RWPE2 (cell line): ENCODE measurements around the gene BABAM2.
A peak's percentile ranks its signal among the peaks of the same experiment; 100 is the strongest.

Source experiments
- ATAC-seq: fragments of 200-7000 bp; cut with Tn5 transposase; 3 replicates; pipeline ENCODE4 v1.9.1; 2021; ENCODE audit warnings: low read depth
- DNase-seq: peaks from one replicate; pipeline ENCODE4 v3.0.0-alpha.2; 2020; ENCODE audit warnings: low spot score
- H3K27ac ChIP-seq: fragments of 450-650 bp; 2 replicates; pipeline ENCODE4 v1.5.1; 2017; ENCODE audit warnings: mild to moderate bottlenecking; ENCODE audit not compliant: poor library complexity, severe bottlenecking
- H3K27me3 ChIP-seq: fragments of 250-450 bp; sonication (Bioruptor Pico); 2 replicates; pipeline ENCODE4 v1.5.1; 2021; ENCODE audit warnings: mild to moderate bottlenecking, moderate library complexity; ENCODE audit not compliant: insufficient read depth, poor library complexity, severe bottlenecking
- H3K36me3 ChIP-seq: fragments of 250-450 bp; sonication (Bioruptor Pico); 2 replicates; pipeline ENCODE4 v1.5.1; 2020; ENCODE audit warnings: low read depth, mild to moderate bottlenecking, moderate library complexity
- H3K4me1 ChIP-seq: fragments of 250-450 bp; sonication (Bioruptor Pico); 2 replicates; pipeline ENCODE4 v1.5.1; 2021; ENCODE audit warnings: mild to moderate bottlenecking, moderate library complexity; ENCODE audit not compliant: insufficient read depth, poor library complexity, severe bottlenecking
- H3K4me3 ChIP-seq: fragments of 250-450 bp; sonication (Bioruptor Pico); 2 replicates; pipeline ENCODE4 v1.5.1; 2021; ENCODE audit warnings: mild to moderate bottlenecking, moderate library complexity; ENCODE audit not compliant: severe bottlenecking
- H3K9me3 ChIP-seq: fragments of 250-450 bp; sonication (Bioruptor Pico); 2 replicates; pipeline ENCODE4 v1.5.1; 2021; ENCODE audit warnings: mild to moderate bottlenecking, moderate library complexity; ENCODE audit not compliant: severe bottlenecking
- CTCF ChIP-seq: fragments of 450-650 bp; IDR thresholded peaks from one replicate; pipeline ENCODE4 v1.5.1; 2017; ENCODE audit warnings: mild to moderate bottlenecking, moderate library complexity; ENCODE audit not compliant: poor library complexity, severe bottlenecking

BABAM2 gene

GRCh38 chr2:28381225-28382180, 491.0 kb downstream of the BABAM2 start:
- Histone ChIP-seq H3K27ac (no peak overlapping the region), H3K4me1 (peaks cover 28% of the 10 kb centered on the region), H3K36me3 (no peaks in the 10 kb centered on the region), H3K4me3 (no peak overlapping the region), H3K27me3 (no peaks in the 10 kb centered on the region), H3K9me3 (no peaks in the 10 kb centered on the region)
- no peak for ATAC-seq
- no peak for DNase-seq
- no peak for TF ChIP-seq CTCF

DNA sequence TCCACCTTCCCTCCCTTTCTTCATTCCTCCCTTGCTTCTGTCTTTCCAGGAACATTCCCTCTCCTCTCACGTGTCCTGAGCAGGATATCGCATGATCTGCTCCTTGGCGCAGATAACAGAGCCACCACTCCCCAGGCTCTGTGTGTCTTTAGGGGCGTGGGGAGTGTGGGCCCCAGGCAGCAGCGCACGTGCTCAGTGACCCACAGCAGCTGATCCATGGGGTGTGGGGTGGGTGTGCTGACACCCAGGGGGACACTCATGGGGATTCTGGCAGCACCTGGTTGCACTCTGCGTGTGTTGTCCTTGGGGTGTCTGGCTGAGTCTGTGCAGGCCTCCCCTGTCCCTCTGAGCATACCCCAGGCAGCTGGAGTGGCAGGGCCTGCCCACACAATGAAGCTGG, 492.2 kb downstream of the BABAM2 start:
- no peaks in the 10 kb centered on the region for H3K9me3 ChIP-seq
- TF ChIP-seq CTCF, result no peak
- no peak overlapping the region for H3K27ac ChIP-seq
- no peaks in the 10 kb centered on the region for H3K27me3 ChIP-seq
- ATAC-seq (no peak), DNase-seq (no peak)
- no peaks in the 10 kb centered on the region for H3K36me3 ChIP-seq
- H3K4me3 ChIP-seq, result no peak overlapping the region
- peaks cover 25% of the 10 kb centered on the region for H3K4me1 ChIP-seq

GRCh38 chr2:28387082-28387960, 496.8 kb downstream of the BABAM2 start:
- no peak for TF ChIP-seq CTCF
- Histone ChIP-seq H3K9me3 (no peaks in the 10 kb centered on the region), H3K4me3 (no peak overlapping the region), H3K36me3 (no peaks in the 10 kb centered on the region), H3K4me1 (peaks cover 18% of the 10 kb centered on the region), H3K27me3 (no peaks in the 10 kb centered on the region), H3K27ac (peak overlapping the region; percentile 73)
- DNase-seq (no peak), ATAC-seq (no peak)
